MM.1S (cell line): ENCODE results near the gene SEC11C.

Experiments used
- EZH2 ChIP-seq: fragments of 300-600 bp; sonication (generic); optimal IDR thresholded peaks from 2 replicates; pipeline ENCODE3; 2017; ENCODE audit warnings: low read depth, mild to moderate bottlenecking, antibody characterized with exemption, low read length, mixed read lengths
- TF ChIP-seq, protein P1 (sequence below): fragments of 300-600 bp; sonication (generic); IDR thresholded peaks from 2 replicates; pipeline ENCODE4 v1.5.1; 2016; ENCODE audit warnings: antibody characterized with exemption, low read length, mixed read lengths

DNA sequence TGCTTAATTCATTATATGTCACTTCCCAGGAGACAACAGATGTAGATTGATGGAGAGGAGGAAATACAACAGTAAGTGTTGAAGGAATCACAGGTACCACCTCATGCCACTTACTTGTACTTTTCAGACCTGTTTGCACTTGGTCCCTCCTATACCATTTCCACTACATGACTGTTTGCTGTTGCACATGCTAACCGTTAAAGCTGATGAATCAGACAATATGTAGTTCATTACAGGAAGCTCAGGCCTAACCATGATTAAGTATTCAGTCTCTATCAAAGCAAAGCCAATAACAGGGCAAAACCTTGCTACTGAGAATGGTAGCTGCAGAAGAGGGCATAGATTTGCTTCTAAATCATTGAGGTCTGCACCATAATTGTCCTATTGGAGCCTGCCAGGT is 50.1 kb downstream of the SEC11C start:
- TF ChIP-seq, protein P1, sequence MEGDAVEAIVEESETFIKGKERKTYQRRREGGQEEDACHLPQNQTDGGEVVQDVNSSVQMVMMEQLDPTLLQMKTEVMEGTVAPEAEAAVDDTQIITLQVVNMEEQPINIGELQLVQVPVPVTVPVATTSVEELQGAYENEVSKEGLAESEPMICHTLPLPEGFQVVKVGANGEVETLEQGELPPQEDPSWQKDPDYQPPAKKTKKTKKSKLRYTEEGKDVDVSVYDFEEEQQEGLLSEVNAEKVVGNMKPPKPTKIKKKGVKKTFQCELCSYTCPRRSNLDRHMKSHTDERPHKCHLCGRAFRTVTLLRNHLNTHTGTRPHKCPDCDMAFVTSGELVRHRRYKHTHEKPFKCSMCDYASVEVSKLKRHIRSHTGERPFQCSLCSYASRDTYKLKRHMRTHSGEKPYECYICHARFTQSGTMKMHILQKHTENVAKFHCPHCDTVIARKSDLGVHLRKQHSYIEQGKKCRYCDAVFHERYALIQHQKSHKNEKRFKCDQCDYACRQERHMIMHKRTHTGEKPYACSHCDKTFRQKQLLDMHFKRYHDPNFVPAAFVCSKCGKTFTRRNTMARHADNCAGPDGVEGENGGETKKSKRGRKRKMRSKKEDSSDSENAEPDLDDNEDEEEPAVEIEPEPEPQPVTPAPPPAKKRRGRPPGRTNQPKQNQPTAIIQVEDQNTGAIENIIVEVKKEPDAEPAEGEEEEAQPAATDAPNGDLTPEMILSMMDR = no peak
- no peak for TF ChIP-seq EZH2
